ENCODE results near the gene SAP30L.

Gene SAP30L

GRCh38 chr5:154466147-154466546 lies 20.4 kb downstream of the SAP30L start:
- DNase-seq = no peak

GRCh38 chr5:154466671-154467070 lies 20.9 kb downstream of the SAP30L start:
- DNase-seq = no peak

- no peak for DNase-seq
Observed at GRCh38 chr5:154467655-154468354, 22.0 kb downstream of the SAP30L start.

GRCh38 chr5:154470137-154470536 lies 24.3 kb downstream of the SAP30L start:
- no peak for DNase-seq

GRCh38 chr5:154470947-154471870 lies 25.4 kb downstream of the SAP30L start:
- DNase-seq = no peak

GRCh38 chr5:154472871-154473580 lies 27.2 kb downstream of the SAP30L start:
- DNase-seq = no peak

- DNase-seq = no peak
Observed at GRCh38 chr5:154473581-154474283, 27.9 kb downstream of the SAP30L start.

GRCh38 chr5:154474396-154475334 lies 28.9 kb downstream of the SAP30L start:
- no peak for DNase-seq

GRCh38 chr5:154475591-154476353 lies 30.0 kb downstream of the SAP30L start:
- DNase-seq = no peak

- DNase-seq = no peak
Observed at GRCh38 chr5:154476354-154477205, 30.8 kb downstream of the SAP30L start.

GRCh38 chr5:154477382-154478223 lies 31.8 kb downstream of the SAP30L start:
- no peak for DNase-seq

- DNase-seq = no peak
Observed at GRCh38 chr5:154478224-154478565, 32.4 kb downstream of the SAP30L start, which contains the start of gene HAND1. TSS of gene HAND1 (minus strand) at chr5:154478227. CDS start at chr5:154478008, 219 bp downstream.

GRCh38 chr5:154478752-154479159 lies 33.0 kb downstream of the SAP30L start:
- DNase-seq = no peak

- no peak for DNase-seq
Observed at GRCh38 chr5:154479160-154479943, 33.6 kb downstream of the SAP30L start.

- DNase-seq = no peak
Observed at GRCh38 chr5:154479944-154480750, 34.4 kb downstream of the SAP30L start.

GRCh38 chr5:154480847-154481246 lies 35.0 kb downstream of the SAP30L start:
- no peak for DNase-seq
